ENCODE data around the gene PLA2G7.

The PLA2G7 gene

DNA sequence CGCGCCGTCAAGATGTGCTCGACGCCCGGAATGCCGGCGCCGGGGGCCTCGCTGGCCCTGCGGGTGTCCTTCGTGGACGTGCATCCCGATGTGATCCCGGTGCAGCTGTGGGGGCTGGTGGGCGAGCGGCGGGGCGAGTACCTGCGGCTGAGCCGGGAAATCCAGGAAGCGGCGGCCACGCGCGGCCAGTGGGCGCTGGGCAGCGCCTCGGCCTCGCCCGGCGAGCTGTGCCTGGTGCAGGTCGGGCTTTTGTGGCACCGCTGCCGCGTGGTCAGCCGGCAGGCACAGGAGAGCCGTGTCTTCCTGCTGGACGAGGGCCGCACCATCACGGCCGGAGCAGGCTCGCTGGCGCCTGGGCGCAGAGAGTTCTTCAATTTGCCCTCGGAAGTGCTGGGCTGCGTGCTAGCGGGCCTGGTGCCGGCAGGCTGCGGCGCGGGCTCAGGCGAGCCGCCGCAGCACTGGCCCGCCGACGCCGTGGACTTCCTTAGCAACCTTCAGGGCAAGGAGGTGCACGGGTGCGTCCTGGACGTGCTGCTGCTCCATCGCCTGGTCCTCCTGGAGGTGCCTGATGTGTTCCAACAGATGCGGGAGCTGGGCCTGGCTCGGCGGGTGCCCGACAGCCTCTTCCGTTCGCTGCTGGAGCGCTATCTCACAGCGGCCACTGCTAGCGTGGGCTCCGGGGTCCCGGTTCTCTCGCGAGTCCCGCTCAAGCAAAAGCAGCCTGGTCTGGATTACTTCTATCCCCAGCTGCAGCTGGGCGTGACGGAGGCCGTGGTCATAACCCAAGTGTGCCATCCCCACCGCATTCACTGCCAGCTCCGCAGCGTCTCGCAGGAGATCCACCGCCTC lies 46.8 kb downstream of the PLA2G7 start:
- Mint-ChIP-seq H3K4me1 (ENCODE audit: low read depth) (no peaks in the 10 kb centered on the region), H3K4me3 (no peak overlapping the region), H3K27me3 (ENCODE audit: low read depth) (peaks cover 8% of the 10 kb centered on the region), H3K9me3 (no peaks in the 10 kb centered on the region), H3K36me3 (ENCODE audit: low read depth) (no peaks in the 10 kb centered on the region), H3K27ac (no peak overlapping the region)

DNA sequence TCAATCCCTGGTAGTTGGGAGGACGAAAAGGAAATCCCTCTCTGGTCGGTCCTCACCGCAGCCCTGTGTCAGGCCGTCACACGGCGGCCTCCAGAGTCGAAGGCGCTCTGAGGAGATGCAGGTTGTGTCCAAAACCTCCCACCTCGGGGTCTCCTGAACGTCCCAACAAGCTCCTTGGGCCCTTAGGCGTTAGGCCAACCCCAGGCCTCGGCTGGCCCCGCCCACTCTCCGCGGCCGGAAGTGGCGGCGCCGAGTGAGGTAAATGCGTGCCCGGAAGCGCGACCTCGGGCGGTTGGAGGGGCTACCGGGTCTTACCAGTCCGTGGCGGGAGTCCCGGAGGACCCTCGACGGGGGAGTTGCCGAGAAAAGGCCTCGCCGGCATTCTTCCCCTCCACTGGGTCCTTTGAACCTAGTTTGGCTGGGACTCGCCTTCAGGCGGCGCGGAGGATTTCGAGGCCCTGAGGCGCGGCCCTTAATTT lies 47.5 kb downstream of the PLA2G7 start, which contains the start of gene TDRD6:
TDRD6 (plus strand) TSS at position 267 of the 479 bp plus-strand sequence. CDS start 244 bp downstream, outside the sequence.
- H3K27me3 Mint-ChIP-seq (ENCODE audit: low read depth), result peaks cover 8% of the 10 kb centered on the region
- no peak within 1 kb of the TSS for H3K4me3 Mint-ChIP-seq
- H3K4me1 Mint-ChIP-seq (ENCODE audit: low read depth), result no peaks in the 10 kb centered on the region
- no peaks in the 10 kb centered on the region for H3K36me3 Mint-ChIP-seq (ENCODE audit: low read depth)
- no peak within 1 kb of the TSS for H3K27ac Mint-ChIP-seq
- H3K9me3 Mint-ChIP-seq, result no peaks in the 10 kb centered on the region

DNA sequence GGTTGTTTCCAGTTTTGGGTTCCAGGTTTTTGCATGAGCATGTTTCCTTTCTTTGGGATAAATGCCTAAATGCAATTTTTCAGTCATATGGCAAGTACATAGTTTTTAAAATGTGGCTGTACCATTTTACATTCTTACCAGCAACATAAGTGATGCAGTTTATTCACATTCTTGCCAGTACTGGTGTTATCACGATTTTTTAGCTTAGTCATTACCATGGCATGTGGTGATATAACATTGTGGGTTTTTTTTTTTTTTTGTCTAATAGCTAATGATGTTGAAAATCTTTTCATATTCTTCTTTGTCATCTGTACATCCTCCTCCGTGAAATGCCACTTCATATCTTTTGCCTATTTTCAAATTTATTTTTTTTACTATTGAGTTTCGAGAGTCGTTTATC lies 50.4 kb downstream of the PLA2G7 start:
- Mint-ChIP-seq H3K4me1 (ENCODE audit: low read depth) (no peaks in the 10 kb centered on the region), H3K4me3 (no peak overlapping the region), H3K36me3 (ENCODE audit: low read depth) (no peaks in the 10 kb centered on the region), H3K27me3 (ENCODE audit: low read depth) (peaks cover 5% of the 10 kb centered on the region), H3K9me3 (no peaks in the 10 kb centered on the region), H3K27ac (no peak overlapping the region)

DNA sequence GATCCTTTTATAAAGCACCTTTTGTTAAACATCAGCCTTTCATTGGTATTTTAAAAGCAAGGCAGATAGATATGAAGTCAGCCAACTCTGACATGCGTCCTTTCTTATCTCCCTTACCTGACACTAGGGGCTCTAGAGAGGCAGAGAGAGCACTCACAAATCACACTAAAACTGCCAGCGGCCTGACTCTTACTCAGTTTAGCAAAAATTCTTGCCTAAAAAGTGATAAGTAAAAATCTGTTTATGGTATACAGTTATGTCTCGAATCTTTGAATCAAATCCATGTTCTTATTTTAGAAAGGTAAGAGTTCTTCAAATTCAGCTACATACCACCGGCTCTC lies 57.9 kb downstream of the PLA2G7 start:
- Mint-ChIP-seq H3K27ac (no peak overlapping the region), H3K4me3 (no peak overlapping the region), H3K9me3 (no peaks in the 10 kb centered on the region), H3K4me1 (ENCODE audit: low read depth) (no peaks in the 10 kb centered on the region), H3K27me3 (ENCODE audit: low read depth) (no peaks in the 10 kb centered on the region), H3K36me3 (ENCODE audit: low read depth) (no peaks in the 10 kb centered on the region)

DNA sequence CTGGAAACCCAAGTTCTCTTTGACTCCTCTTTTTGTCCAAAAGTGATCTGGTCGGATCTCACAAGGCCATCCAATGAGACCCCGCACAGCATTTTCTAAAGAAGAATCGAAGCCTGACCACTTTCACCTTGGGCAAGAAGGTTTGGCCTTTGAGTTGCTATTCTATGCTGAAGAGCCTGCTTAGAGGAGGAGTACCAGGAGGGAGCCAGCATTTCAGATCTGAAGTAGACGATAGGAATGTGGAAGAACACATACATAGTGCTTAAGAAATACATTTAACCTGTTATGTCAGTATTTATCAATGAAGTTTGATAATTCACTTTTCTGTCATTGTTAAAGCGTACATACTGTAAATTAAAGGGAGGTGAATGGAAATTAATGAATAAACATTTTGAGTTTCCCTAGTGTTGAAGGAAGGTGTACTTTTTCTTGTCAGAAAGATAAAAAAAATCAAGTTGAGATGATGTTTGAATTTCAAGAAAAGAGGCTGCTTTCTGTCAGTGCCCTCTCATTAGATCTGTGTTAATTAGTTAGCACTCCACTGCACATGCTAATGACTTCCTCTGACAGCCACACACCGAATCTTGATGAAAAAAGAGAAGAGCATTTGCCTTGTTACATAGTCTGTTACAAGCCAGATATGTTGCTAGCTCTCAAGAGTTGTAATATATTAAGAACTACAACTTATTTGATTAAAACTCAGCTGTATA lies 58.4 kb downstream of the PLA2G7 start:
- no peaks in the 10 kb centered on the region for H3K9me3 Mint-ChIP-seq
- no peaks in the 10 kb centered on the region for H3K4me1 Mint-ChIP-seq (ENCODE audit: low read depth)
- H3K27ac Mint-ChIP-seq, result no peak overlapping the region
- no peak overlapping the region for H3K4me3 Mint-ChIP-seq
- H3K27me3 Mint-ChIP-seq (ENCODE audit: low read depth), result no peaks in the 10 kb centered on the region
- no peaks in the 10 kb centered on the region for H3K36me3 Mint-ChIP-seq (ENCODE audit: low read depth)

DNA sequence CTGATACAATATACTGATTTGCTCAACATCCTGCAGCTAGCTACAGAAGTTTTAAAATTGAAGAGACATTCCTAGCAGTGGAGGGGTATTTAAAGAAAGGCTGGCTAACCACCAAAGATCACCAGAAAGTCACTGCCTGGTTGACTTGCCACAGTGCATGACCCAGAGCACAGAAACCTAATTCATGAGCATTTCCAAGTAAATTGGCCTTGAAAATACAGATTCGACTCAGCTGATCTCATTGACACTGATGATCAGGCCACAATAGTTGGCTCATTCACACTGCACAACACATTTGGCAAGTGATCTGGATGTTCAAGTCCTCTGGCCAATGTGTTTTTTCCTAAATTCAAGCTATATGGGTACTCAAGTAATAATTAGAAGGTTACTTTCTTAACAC lies 60.8 kb downstream of the PLA2G7 start:
- Mint-ChIP-seq H3K4me3 (no peak overlapping the region), H3K4me1 (ENCODE audit: low read depth) (no peaks in the 10 kb centered on the region), H3K9me3 (no peaks in the 10 kb centered on the region), H3K27me3 (ENCODE audit: low read depth) (no peaks in the 10 kb centered on the region), H3K27ac (no peak overlapping the region), H3K36me3 (ENCODE audit: low read depth) (no peaks in the 10 kb centered on the region)

DNA sequence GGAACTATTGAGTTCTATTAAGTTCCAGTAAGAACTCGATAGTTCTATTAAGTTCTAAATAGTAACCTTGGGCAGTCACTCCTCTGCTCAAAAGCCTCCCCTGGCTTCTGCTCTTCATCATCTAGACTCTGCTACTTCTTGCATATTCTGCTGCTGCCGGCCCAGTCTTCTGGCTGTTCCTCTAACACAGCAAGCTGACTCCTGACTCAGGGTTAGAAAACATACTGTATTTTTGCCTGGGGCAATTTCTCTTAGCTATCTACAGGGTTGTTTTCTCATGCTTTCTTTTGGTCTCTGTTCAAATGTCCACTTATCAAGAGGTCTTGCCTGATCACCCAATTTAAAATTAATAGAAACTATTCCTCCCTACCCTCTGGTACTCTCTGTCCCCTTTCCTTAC lies 67.8 kb downstream of the PLA2G7 start:
- Mint-ChIP-seq H3K27ac (no peak overlapping the region), H3K4me3 (no peak overlapping the region), H3K36me3 (ENCODE audit: low read depth) (no peaks in the 10 kb centered on the region), H3K4me1 (ENCODE audit: low read depth) (no peaks in the 10 kb centered on the region), H3K27me3 (ENCODE audit: low read depth) (no peaks in the 10 kb centered on the region), H3K9me3 (no peaks in the 10 kb centered on the region)

DNA sequence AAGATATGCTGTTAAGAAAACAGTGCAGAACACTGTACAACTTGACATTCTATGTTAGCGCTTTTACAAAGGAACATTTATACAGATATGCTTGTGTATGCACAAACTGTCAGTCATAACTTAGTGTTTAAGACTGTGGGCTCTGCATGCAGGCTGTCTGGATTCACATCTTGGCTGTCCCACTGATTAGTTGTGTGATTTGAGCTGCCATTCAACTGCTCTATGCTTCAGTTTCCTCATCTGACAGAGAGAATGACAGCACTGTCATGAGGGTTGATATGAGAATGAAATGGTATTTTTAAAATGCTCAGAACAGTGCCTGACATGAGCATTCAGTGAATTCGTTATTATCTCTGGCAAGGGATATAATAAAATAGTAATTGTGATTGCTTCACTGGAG lies 73.7 kb downstream of the PLA2G7 start:
- H3K4me3 Mint-ChIP-seq, result no peak overlapping the region
- no peak overlapping the region for H3K27ac Mint-ChIP-seq
- no peaks in the 10 kb centered on the region for H3K36me3 Mint-ChIP-seq (ENCODE audit: low read depth)
- H3K27me3 Mint-ChIP-seq (ENCODE audit: low read depth), result peaks cover 4% of the 10 kb centered on the region
- no peaks in the 10 kb centered on the region for H3K4me1 Mint-ChIP-seq (ENCODE audit: low read depth)
- no peaks in the 10 kb centered on the region for H3K9me3 Mint-ChIP-seq

DNA sequence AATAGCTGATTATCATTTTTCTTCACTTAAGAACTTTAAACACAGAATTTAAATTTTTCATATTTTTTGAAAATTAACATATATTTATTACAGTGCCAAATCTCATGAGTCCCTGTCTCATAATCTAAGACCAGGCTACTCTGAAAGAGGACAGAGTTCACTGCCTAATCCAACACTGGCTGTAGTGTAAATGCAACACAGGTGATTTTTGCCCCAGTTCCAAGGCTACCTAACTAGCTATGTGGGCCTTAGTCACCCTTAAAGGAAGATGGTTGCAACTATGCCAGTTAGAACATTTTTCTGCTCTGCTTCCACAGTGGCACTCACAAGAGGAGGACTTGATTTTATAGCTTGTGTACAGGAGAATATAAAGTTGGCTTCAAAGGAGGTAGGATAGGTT lies 77.5 kb downstream of the PLA2G7 start:
- Mint-ChIP-seq H3K36me3 (ENCODE audit: low read depth) (peaks cover under 1% of the 10 kb centered on the region), H3K4me1 (ENCODE audit: low read depth) (peaks cover 5% of the 10 kb centered on the region), H3K27me3 (ENCODE audit: low read depth) (peaks cover 31% of the 10 kb centered on the region), H3K9me3 (no peaks in the 10 kb centered on the region), H3K27ac (no peak overlapping the region), H3K4me3 (no peak overlapping the region)

DNA sequence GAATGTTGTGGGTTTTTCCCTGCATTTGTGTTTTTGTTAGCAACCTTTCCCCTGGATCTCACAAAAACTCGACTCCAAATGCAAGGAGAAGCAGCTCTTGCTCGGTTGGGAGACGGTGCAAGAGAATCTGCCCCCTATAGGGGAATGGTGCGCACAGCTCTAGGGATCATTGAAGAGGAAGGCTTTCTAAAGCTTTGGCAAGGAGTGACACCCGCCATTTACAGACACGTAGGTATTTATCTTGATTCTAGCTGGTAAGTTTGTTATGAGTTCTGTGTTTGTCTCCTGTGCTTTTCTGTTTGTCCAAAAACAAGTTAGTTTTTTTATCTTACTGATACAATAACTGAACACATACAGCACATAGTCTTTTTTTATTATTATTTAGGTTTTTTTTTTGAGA lies 79.4 kb downstream of the PLA2G7 start:
- peaks cover 41% of the 10 kb centered on the region for H3K27me3 Mint-ChIP-seq (ENCODE audit: low read depth)
- no peak overlapping the region for H3K27ac Mint-ChIP-seq
- peaks cover 2% of the 10 kb centered on the region for H3K36me3 Mint-ChIP-seq (ENCODE audit: low read depth)
- no peak overlapping the region for H3K4me3 Mint-ChIP-seq
- H3K4me1 Mint-ChIP-seq (ENCODE audit: low read depth), result peaks cover 12% of the 10 kb centered on the region
- no peaks in the 10 kb centered on the region for H3K9me3 Mint-ChIP-seq

Measured in T-helper 1 cell treated with Interleukin-12 subunit alpha and Interleukin-12 subunit beta and Interleukin-4 antibody, amounts not matched to agents 30 μg/mL and 1 μg/mL, for 36 hours (primary cell).